GM18502 (cell line): ENCODE data around the gene GOLGA8R.
A peak's percentile ranks its signal among the peaks of the same experiment; 100 is the strongest.
"Not testable (repeated sequence)": the region's sequence is repeated elsewhere in the genome, so short reads cannot be mapped to it uniquely, and the experiment has no call there.

Experiments used
- ATAC-seq: cut with Tn5 transposase; IDR thresholded peaks from one replicate; pipeline ENCODE4 v1.9.1; 2021; ENCODE audit warnings: mild to moderate bottlenecking; ENCODE audit not compliant: unreplicated experiment, poor library complexity

The GOLGA8R gene

GRCh38 chr15:30414160-30414559 is at the start of gene GOLGA8R:
TSS of gene GOLGA8R (minus strand) at chr15:30414260. CDS start at chr15:30414162, 98 bp downstream.
- not testable (repeated sequence) for ATAC-seq

DNA sequence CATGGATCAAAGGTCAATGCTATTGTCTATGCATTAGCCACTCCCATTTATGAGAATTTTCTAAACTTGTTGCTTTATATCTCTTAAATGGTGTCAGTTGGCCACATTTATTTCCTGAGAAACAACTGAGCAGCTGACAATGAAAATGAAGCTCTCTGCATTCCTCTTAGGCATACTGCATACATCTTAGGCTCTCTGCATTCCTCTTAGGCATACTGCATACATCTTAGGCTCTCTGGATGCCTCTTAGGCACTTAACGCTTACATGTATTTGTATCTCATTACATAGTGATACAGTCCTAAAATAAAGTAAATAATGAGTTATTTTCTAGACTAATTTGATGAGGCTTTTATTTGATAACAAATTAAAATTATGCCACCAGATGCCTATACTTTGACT is 49.8 kb upstream of the GOLGA8R start:
- not testable (repeated sequence) for ATAC-seq

DNA sequence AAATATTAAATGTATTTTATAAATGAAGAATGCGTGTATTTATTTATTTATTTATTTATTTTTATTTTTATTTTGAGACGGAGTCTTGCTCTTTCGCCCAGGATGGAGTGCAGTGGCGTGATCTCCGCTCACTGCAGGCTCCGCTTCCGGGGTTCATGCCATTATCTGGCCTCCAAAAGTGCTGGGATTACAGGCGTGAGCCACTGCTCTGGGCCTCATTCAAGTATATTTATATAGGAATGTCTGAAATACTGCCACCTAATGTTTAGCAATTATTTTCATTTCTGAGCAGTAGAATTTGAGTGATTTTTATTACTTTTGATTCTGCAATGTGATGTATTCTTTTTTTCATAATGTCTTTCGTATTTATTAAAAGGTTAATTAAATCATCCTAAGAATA is 48.1 kb upstream of the GOLGA8R start:
- ATAC-seq: not testable (repeated sequence)

DNA sequence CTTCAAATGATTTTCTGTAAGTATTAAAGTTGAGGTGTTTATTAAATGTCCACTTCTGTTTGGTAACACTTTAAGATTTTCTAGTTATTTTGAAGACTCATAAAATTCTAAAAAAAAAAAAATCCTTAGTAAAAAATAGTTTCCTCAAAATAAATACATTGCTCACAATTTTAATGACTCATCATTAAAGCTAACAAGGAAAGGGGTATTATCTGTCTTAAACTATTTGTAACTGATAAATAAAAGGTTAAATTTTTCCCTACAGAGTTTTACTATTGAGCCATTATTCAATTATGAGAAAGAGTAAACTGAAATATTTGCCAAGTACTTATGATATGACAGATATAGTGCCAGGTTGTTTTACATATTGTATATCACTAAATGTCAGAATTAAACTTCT is 38.6 kb upstream of the GOLGA8R start:
- ATAC-seq: not testable (repeated sequence)

DNA sequence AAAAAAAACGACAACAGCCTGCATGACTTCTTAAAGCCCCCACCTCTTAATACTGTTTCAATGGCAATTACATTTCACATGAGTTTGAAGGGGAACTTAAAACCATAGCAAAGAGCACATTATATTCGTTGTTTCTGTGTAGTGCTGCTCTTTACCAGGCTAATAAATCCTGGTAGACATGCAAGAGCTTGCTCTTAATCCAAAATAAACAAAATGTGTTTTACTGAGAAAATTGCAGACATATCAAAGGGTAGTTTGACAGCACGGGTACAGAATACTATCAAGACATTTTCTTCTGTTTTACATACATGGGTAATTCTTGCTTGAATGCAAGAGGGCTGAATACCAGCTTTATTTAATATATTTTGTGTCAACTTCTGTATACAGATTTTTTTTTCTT is 24.3 kb upstream of the GOLGA8R start:
- not testable (repeated sequence) for ATAC-seq

DNA sequence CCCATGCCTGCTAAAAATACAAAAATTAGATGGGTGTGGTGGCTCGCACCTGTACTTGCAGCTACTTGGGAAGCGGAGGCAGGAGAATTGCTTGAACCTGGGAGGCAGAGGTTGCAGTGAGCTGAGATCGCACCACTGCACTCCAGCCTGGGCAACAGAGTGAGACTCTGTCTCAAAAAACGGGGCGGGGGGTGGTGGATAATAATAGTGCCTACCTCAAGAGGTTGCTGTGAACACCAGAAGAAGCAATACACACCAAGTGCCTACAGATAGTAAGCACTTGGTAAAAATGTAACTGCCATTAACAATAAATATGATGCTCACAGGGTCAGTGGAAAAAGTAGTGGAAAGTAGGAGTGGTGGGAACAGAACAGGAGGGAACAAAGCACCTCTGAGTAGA is 21.8 kb upstream of the GOLGA8R start:
- ATAC-seq: not testable (repeated sequence)

- ATAC-seq: not testable (repeated sequence)
Observed at GRCh38 chr15:30420723-30421122, 6.7 kb upstream of the GOLGA8R start.

DNA sequence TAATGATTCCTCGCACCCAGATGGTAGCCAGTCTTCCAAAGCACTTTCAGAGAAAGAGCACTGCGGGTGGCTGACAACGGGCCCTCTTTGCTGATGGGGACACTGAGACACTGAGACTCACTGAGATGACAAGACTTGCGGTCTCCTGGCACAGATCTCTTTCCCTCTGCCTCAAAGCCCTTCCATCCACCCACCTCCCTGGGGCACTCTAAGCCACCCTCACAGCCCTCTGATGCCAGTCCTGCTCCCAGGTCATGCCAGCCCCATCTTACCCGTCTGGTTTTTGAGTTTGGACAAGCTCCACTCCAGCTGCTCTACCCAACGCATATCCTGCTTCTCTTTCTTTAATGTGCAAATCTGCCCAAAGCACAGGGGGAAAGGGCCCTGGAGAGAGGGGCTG is 6.4 kb downstream of the GOLGA8R start:
- not testable (repeated sequence) for ATAC-seq

- ATAC-seq: peak; percentile 47
Observed at GRCh38 chr15:30398988-30399387, 15.1 kb downstream of the GOLGA8R start.

DNA sequence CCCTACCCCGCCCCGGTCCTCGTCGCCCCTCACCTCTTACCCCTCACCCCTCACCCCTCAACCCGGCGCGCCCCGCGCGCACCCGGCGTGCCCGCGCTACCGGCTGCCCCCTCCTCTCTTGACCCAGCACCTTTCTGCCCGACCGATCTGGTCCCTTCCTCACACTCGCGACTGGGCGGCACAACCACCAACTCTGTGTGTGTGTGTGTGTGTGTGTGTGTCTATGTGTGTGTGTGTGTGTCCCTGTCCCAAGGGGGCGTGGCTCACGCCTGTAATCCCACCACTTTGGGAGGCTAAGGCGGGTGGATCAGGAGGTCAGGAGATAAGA is 20.4 kb downstream of the GOLGA8R start:
- ATAC-seq: not testable (repeated sequence)

DNA sequence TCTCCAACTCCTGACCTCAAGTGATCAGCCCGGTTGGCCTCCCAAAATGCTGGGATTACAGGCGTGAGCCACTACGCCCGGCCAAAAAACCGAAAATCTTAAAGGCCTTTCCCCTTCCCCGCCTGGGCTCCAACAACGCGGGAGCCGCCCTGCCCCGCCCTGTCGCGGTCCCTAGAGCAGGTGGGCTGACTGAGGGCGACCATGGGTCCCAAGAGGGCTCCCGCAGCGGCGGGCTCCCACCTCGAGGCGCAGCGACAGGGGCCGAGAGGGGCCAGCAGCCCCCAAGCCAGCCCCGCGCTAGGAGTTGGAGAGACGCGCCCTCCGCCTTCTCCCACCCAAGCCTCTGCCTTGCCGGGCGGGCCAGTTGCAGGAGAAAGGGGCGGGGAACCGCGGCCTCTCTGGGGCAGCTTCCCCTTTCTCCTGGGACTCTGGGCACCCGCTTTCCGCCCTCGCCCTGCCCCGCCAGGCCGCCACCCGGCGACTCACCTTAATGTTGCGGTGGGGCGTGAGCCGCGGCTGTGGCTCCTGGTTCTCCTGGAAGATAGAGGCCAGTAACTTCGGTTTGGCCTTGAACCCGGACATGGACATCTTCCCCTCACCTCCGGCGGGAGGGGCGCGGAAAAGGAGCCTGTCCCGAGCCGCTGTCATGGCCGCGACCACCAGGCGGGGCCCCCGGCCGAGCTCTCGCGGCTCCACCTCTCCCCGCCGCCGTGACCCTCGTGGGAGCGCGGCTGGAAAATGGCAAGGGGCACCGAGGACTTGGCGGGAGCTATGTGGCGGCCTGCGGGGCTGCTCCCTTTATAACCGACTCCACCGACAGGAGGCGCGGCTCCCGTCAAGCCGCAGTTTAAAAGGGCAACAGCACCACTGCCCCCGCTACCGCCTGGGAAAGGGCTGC is 21.0 kb downstream of the GOLGA8R start, which contains the start of gene CHRFAM7A:
Gene CHRFAM7A, minus strand, starts transcription at position 775 of the 898 bp plus-strand sequence. CDS start 10,189 bp downstream, outside the sequence.
- ATAC-seq: not testable (repeated sequence)

GRCh38 chr15:30386318-30386887 is 27.7 kb downstream of the GOLGA8R start:
- not testable (repeated sequence) for ATAC-seq

DNA sequence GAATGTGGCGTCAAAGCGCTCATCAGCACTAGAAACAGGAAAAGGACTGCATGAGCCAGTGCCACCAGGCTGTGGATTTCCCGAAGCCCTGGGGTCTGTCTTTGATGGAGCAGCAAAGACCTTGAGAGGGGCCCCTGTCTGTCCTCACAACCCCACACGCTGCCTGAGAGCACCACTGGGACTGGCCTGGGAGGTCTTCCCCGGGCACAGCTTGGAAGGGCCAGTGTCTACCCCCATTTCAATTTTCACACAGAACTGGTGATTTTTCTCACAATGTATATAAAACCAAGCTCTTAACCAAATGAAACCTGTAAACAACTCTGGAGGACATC is 37.0 kb downstream of the GOLGA8R start:
- ATAC-seq: not testable (repeated sequence)

DNA sequence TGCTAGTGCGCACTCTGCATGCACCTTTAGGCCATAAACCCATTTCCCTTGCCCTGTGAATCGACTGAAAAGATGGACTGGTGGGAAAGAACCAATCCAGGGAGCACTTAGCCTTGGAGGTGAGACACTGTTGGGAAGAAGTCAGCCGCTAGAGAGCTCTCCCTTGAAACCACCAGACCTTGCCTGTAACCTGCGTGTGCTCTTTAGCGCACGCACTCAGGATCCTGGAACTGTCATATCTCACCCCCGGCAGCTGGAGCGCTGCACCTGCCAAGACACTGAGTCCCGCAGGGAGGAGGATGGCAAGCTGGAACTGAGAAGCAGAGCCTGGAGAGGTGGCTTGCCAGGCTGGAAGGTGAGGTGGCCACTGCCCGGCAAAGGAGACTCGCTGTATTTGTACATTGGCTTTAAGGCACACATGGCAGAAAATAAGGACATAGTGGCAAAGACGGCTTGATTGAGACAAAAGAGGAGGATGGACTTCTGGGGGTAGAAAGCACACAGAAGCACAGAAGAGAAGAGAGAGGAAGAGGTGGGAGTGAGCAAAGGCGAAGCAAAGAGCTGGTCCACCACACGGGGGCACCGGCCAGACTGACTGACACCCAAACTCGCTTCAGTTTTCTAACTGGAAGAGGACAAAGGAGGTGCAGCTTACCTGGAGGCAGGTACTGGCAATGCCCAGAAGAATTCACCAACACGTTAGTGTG is 37.5 kb downstream of the GOLGA8R start:
- not testable (repeated sequence) for ATAC-seq

- ATAC-seq: not testable (repeated sequence)
Observed at GRCh38 chr15:30375872-30376271, 38.2 kb downstream of the GOLGA8R start.

DNA sequence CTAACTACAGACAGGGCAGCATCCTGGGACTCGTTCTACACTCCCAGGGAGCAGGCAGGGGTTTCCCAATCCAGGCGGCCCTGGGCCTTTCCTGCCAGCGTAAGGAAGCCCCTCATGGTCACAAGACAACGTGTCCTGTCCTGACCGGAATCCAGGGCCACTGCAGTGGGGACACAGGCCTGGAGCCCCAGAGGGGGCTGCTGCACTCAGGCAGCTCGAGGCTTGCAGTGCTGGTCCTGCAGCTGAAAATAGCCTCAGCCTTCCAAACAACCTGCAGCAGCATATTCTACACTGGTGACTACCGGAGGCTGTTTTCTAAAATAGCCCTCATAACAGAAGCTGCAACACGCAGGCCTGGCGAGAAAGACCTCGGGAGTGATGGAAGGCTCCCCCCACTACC is 39.2 kb downstream of the GOLGA8R start:
- not testable (repeated sequence) for ATAC-seq

DNA sequence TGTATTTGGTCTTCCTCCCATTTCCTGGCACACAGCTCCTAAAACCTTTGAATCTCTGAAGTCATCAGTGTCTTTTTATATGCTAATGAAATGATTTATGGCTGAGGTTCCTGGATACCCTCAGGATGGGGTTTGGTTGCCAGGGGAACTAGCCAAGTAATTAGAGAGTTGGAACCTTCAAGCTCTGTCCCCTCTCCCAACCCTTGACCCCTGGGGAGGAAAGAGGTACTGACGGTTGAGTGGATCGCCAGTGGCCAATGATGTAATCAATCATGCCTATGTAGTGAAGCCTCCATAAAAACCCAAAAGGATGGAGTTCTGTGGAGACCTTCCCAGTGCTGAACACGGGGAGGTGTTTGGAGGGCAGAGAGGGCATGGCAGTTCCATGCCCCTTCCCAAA is 45.8 kb downstream of the GOLGA8R start:
- ATAC-seq: not testable (repeated sequence)

DNA sequence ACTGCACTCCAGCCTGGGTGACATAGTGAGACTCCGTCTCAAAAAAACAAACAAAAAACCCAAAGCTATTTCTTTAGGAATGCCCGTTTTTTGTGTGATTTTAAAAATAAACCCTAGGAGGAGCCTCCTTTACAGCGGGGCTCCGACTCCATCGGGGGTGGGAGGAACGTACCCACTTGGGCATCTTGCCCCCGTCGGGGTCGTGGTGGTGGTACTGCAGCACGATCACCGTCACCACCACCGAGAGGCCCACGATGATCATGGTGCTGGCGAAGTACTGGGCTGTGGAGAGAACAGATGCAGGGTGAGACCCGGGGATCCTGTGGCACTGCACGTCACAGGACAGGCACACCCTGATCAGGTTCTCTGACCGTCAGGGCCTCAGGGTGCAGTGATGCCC is 46.8 kb downstream of the GOLGA8R start:
- not testable (repeated sequence) for ATAC-seq

GRCh38 chr15:30361404-30361803 is 52.7 kb downstream of the GOLGA8R start:
- ATAC-seq: not testable (repeated sequence)

- ATAC-seq: not testable (repeated sequence)
Observed at GRCh38 chr15:30360990-30361389, 53.1 kb downstream of the GOLGA8R start.

DNA sequence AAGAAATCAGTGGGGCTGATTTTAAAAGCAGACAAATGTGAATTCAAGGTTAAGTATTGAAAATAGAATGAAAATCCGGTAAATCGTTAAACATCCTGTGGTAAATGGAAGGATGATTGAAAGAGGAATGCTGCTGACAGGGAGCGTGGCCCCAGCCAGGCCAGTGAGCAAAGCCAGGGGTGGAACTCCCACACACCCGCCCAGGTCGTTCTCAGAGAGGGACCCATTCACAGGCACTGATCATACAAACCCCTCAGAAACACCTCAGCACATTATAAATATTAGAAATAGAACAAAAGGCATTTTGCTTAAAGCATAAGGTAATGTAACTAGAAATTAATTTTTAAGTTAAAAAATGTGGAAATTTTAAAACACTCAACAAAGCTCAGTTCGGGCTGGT is 59.0 kb downstream of the GOLGA8R start:
- ATAC-seq: not testable (repeated sequence)
